Activated T-helper 17 cell treated with anti-CD3 and anti-CD28 coated beads, Interleukin-2, amount 50 U/mL, for 72 hours (primary cell): Measurements from ENCODE around the gene AP1M1. TPM values are rescaled to one million over a fixed set of nuclear protein-coding genes. Genes with fewer than 3 reads are reported as not detected.

Source experiments
- ATAC-seq: fragments of 150-1000 bp; cut with Tn5 transposase; replicated peaks from 2 replicates; pipeline ENCODE4 v1.10.0; 2021; ENCODE audit warnings: mild to moderate bottlenecking, moderate library complexity
- H3K27ac Mint-ChIP-seq: one replicate; pipeline ENCODE4 v1.8.0; 2022; ENCODE audit warnings: mixed read lengths
- H3K27me3 Mint-ChIP-seq: one replicate; pipeline ENCODE4 v1.8.0; 2022; ENCODE audit warnings: mixed read lengths
- H3K36me3 Mint-ChIP-seq: one replicate; pipeline ENCODE4 v1.8.0; 2022; ENCODE audit warnings: low read depth, mild to moderate bottlenecking, mixed read lengths
- H3K4me1 Mint-ChIP-seq: one replicate; pipeline ENCODE4 v1.8.0; 2022; ENCODE audit warnings: mixed read lengths
- H3K4me3 Mint-ChIP-seq: one replicate; pipeline ENCODE4 v1.8.0; 2022; ENCODE audit warnings: mild to moderate bottlenecking, mixed read lengths
- H3K9me3 Mint-ChIP-seq: one replicate; pipeline ENCODE4 v1.8.0; 2022; ENCODE audit warnings: mixed read lengths
- total RNA-seq, 2 donors: library from RNA; stranded (reverse); gene quantifications; one replicate each; pipeline ENCODE4 v1.2.3, GENCODE V29; 2022

Gene AP1M1
- total RNA-seq, 2 donors from 2014 or later = 103 to 110 TPM

GRCh38 chr19:16198370-16198651 is 600 bp downstream of the AP1M1 start:
- Mint-ChIP-seq H3K27me3 (no peaks in the 10 kb centered on the region), H3K4me1 (peaks cover 26% of the 10 kb centered on the region), H3K9me3 (no peaks in the 10 kb centered on the region), H3K4me3 (peak overlapping the region; percentile 79), H3K36me3 (peaks cover 38% of the 10 kb centered on the region), H3K27ac (peak overlapping the region; percentile 72)
- no peak for ATAC-seq

GRCh38 chr19:16199275-16199932 is 1.7 kb downstream of the AP1M1 start:
- H3K4me1 Mint-ChIP-seq = peaks cover 26% of the 10 kb centered on the region
- H3K27ac Mint-ChIP-seq = peak overlapping the region; percentile 33

GRCh38 chr19:16200038-16201010 is 2.6 kb downstream of the AP1M1 start:
- H3K9me3 Mint-ChIP-seq = no peaks in the 10 kb centered on the region
- peaks cover 58% of the 10 kb centered on the region for H3K36me3 Mint-ChIP-seq
- peak overlapping the region; percentile 66 for H3K27ac Mint-ChIP-seq
- peaks cover 26% of the 10 kb centered on the region for H3K4me1 Mint-ChIP-seq
- ATAC-seq = no peak
- H3K4me3 Mint-ChIP-seq = peak overlapping the region; percentile 25
- H3K27me3 Mint-ChIP-seq = no peaks in the 10 kb centered on the region

More at GRCh38 chr19:16199275-16199932, 1.7 kb downstream of the AP1M1 start:
- peak overlapping the region; percentile 79 for H3K4me3 Mint-ChIP-seq
- no peaks in the 10 kb centered on the region for H3K9me3 Mint-ChIP-seq
- no peaks in the 10 kb centered on the region for H3K27me3 Mint-ChIP-seq
- no peak for ATAC-seq
- H3K36me3 Mint-ChIP-seq = peaks cover 49% of the 10 kb centered on the region

GRCh38 chr19:16201011-16201391 is 3.3 kb downstream of the AP1M1 start:
- Mint-ChIP-seq H3K36me3 (peaks cover 60% of the 10 kb centered on the region), H3K27me3 (no peaks in the 10 kb centered on the region), H3K4me1 (peaks cover 26% of the 10 kb centered on the region), H3K27ac (peak overlapping the region; percentile 66), H3K9me3 (no peaks in the 10 kb centered on the region), H3K4me3 (peak overlapping the region; percentile 25)
- ATAC-seq = no peak

- Mint-ChIP-seq H3K4me1 (peaks cover 36% of the 10 kb centered on the region), H3K4me3 (peak overlapping the region; percentile 3), H3K36me3 (peaks cover 76% of the 10 kb centered on the region), H3K9me3 (no peaks in the 10 kb centered on the region), H3K27me3 (no peaks in the 10 kb centered on the region), H3K27ac (peak overlapping the region; percentile 8)
- peak; percentile 30 for ATAC-seq
Measured at GRCh38 chr19:16202320-16203255, 4.9 kb downstream of the AP1M1 start.

GRCh38 chr19:16203256-16204004 is 5.7 kb downstream of the AP1M1 start:
- no peaks in the 10 kb centered on the region for H3K27me3 Mint-ChIP-seq
- no peak overlapping the region for H3K4me3 Mint-ChIP-seq

GRCh38 chr19:16204005-16204294 is 6.2 kb downstream of the AP1M1 start:
- Mint-ChIP-seq H3K4me1 (peaks cover 39% of the 10 kb centered on the region), H3K27me3 (no peaks in the 10 kb centered on the region), H3K27ac (no peak overlapping the region), H3K36me3 (peaks cover 89% of the 10 kb centered on the region), H3K9me3 (no peaks in the 10 kb centered on the region), H3K4me3 (no peak overlapping the region)
- no peak for ATAC-seq

More at GRCh38 chr19:16203256-16204004, 5.7 kb downstream of the AP1M1 start:
- ATAC-seq = no peak
- H3K27ac Mint-ChIP-seq = no peak overlapping the region
- H3K36me3 Mint-ChIP-seq = peaks cover 84% of the 10 kb centered on the region
- no peaks in the 10 kb centered on the region for H3K9me3 Mint-ChIP-seq
- H3K4me1 Mint-ChIP-seq = peaks cover 41% of the 10 kb centered on the region

GRCh38 chr19:16205205-16206045 is 7.7 kb downstream of the AP1M1 start:
- Mint-ChIP-seq H3K36me3 (peaks cover 94% of the 10 kb centered on the region), H3K4me3 (no peak overlapping the region), H3K27ac (no peak overlapping the region), H3K9me3 (no peaks in the 10 kb centered on the region), H3K27me3 (no peaks in the 10 kb centered on the region), H3K4me1 (peaks cover 38% of the 10 kb centered on the region)
- ATAC-seq = no peak

- no peak for ATAC-seq
Measured at GRCh38 chr19:16206046-16206605, 8.4 kb downstream of the AP1M1 start.

GRCh38 chr19:16206637-16207036 is 8.9 kb downstream of the AP1M1 start:
- no peaks in the 10 kb centered on the region for H3K27me3 Mint-ChIP-seq
- H3K4me1 Mint-ChIP-seq = peaks cover 33% of the 10 kb centered on the region
- no peak for ATAC-seq
- no peaks in the 10 kb centered on the region for H3K9me3 Mint-ChIP-seq
- peak overlapping the region; percentile 20 for H3K4me3 Mint-ChIP-seq
- peak overlapping the region; percentile 74 for H3K27ac Mint-ChIP-seq
- peaks cover 94% of the 10 kb centered on the region for H3K36me3 Mint-ChIP-seq

More at GRCh38 chr19:16206046-16206605, 8.4 kb downstream of the AP1M1 start:
- no peaks in the 10 kb centered on the region for H3K27me3 Mint-ChIP-seq
- H3K4me1 Mint-ChIP-seq = peaks cover 31% of the 10 kb centered on the region
- peaks cover 94% of the 10 kb centered on the region for H3K36me3 Mint-ChIP-seq
- H3K9me3 Mint-ChIP-seq = no peaks in the 10 kb centered on the region
- peak overlapping the region; percentile 74 for H3K27ac Mint-ChIP-seq
- peak overlapping the region; percentile 20 for H3K4me3 Mint-ChIP-seq

- no peaks in the 10 kb centered on the region for H3K27me3 Mint-ChIP-seq
- no peak for ATAC-seq
- peaks cover 96% of the 10 kb centered on the region for H3K36me3 Mint-ChIP-seq
- peaks cover 37% of the 10 kb centered on the region for H3K4me1 Mint-ChIP-seq
- H3K27ac Mint-ChIP-seq = peak overlapping the region; percentile 74
- H3K4me3 Mint-ChIP-seq = peak overlapping the region; percentile 20
- H3K9me3 Mint-ChIP-seq = no peaks in the 10 kb centered on the region
Measured at GRCh38 chr19:16207063-16207462, 9.4 kb downstream of the AP1M1 start.

- ATAC-seq = peak; percentile 41
- peaks cover 38% of the 10 kb centered on the region for H3K4me1 Mint-ChIP-seq
- peak overlapping the region; percentile 44 for H3K4me3 Mint-ChIP-seq
- peak overlapping the region; percentile 74 for H3K27ac Mint-ChIP-seq
- no peaks in the 10 kb centered on the region for H3K9me3 Mint-ChIP-seq
- H3K27me3 Mint-ChIP-seq = no peaks in the 10 kb centered on the region
- H3K36me3 Mint-ChIP-seq = peaks cover 96% of the 10 kb centered on the region
Measured at GRCh38 chr19:16207490-16208025, 9.8 kb downstream of the AP1M1 start.
